Measurements from ENCODE around the gene GATA2.

GATA2 gene

DNA sequence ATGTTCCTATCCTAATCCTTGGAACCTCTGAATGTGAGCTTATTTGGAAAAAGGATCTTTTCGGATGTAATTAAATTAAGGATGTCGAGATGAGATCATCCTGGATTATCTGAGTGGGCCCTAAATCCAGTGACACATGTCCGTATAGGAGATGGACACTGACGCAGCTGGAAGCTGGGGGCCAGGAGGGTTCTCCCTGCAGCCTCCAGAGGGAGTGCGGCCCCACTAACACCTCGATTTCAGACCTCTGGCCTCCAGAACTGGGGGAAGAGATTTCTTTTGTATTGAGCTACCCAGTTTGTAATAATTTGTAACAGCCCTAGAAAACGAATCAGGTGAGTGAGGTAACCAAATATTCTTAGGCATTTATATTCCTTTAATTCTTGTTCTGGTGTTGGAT, 28.8 kb downstream of the GATA2 start:
- peaks cover 3% of the 10 kb centered on the region for H3K27me3 Mint-ChIP-seq
- H3K9me3 Mint-ChIP-seq (ENCODE audit: low read depth) = no peaks in the 10 kb centered on the region
- no peak overlapping the region for H3K27ac Mint-ChIP-seq
- no peak overlapping the region for H3K4me3 Mint-ChIP-seq
- H3K36me3 Mint-ChIP-seq = no peaks in the 10 kb centered on the region
- H3K4me1 Mint-ChIP-seq (ENCODE audit: low read depth) = peaks cover 7% of the 10 kb centered on the region

DNA sequence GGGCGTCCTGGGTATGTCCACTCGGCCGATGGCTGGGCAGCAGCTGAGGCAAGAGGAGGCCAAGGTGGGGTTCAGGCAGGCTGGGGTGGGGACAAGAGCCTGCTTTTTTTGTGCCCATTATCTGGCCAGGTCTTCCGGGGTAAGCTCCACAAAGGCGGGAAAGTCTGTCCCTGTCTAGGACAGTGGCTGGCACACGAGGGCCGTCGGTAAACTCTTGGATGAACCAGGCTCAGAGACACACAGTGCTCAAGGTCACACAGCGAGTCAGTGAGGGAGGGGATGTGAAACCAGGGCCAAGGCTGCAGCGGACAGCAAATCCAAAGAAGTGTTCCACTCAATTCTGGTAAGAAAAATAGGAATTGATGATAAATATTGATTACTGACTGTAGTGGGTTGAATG, 29.2 kb downstream of the GATA2 start:
- H3K4me1 Mint-ChIP-seq (ENCODE audit: low read depth) = peaks cover 7% of the 10 kb centered on the region
- H3K27me3 Mint-ChIP-seq = peaks cover 3% of the 10 kb centered on the region
- H3K36me3 Mint-ChIP-seq = no peaks in the 10 kb centered on the region
- no peak overlapping the region for H3K4me3 Mint-ChIP-seq
- no peaks in the 10 kb centered on the region for H3K9me3 Mint-ChIP-seq (ENCODE audit: low read depth)
- H3K27ac Mint-ChIP-seq = no peak overlapping the region

DNA sequence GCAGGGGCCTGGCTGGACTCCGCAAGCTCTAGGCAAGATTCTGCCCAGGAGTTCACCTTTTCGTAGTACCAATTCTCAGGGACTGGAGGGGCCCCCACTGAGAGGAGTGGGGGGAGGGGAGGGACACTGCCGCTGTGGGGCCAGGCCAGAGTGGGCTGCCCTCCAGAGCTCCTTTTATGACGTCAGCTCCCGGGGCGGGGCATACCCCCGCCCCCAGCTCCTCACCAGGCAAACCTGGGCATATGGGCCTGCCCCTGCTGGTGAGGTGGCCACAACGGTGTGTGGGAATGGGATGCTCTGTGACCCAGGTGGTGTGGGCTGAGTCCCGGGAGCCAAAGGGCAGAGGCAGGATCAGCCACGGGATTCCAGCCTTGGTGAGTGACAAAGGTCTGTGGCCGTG, 29.6 kb downstream of the GATA2 start:
- Mint-ChIP-seq H3K27me3 (peaks cover 3% of the 10 kb centered on the region), H3K36me3 (no peaks in the 10 kb centered on the region), H3K9me3 (ENCODE audit: low read depth) (no peaks in the 10 kb centered on the region), H3K4me3 (no peak overlapping the region), H3K27ac (no peak overlapping the region), H3K4me1 (ENCODE audit: low read depth) (peaks cover 7% of the 10 kb centered on the region)

- Mint-ChIP-seq H3K4me1 (ENCODE audit: low read depth) (peaks cover 7% of the 10 kb centered on the region), H3K27me3 (peaks cover 3% of the 10 kb centered on the region), H3K4me3 (no peak overlapping the region), H3K9me3 (ENCODE audit: low read depth) (no peaks in the 10 kb centered on the region), H3K27ac (no peak overlapping the region), H3K36me3 (no peaks in the 10 kb centered on the region)
These were observed 30.1 kb downstream of the GATA2 start for GRCh38 chr3:128462931-128463330.

- H3K27me3 Mint-ChIP-seq = peaks cover 3% of the 10 kb centered on the region
- H3K4me3 Mint-ChIP-seq = no peak overlapping the region
- no peak overlapping the region for H3K27ac Mint-ChIP-seq
- H3K36me3 Mint-ChIP-seq = no peaks in the 10 kb centered on the region
- H3K9me3 Mint-ChIP-seq (ENCODE audit: low read depth) = no peaks in the 10 kb centered on the region
- peaks cover 7% of the 10 kb centered on the region for H3K4me1 Mint-ChIP-seq (ENCODE audit: low read depth)
These were observed 30.6 kb downstream of the GATA2 start for GRCh38 chr3:128462341-128462910.

DNA sequence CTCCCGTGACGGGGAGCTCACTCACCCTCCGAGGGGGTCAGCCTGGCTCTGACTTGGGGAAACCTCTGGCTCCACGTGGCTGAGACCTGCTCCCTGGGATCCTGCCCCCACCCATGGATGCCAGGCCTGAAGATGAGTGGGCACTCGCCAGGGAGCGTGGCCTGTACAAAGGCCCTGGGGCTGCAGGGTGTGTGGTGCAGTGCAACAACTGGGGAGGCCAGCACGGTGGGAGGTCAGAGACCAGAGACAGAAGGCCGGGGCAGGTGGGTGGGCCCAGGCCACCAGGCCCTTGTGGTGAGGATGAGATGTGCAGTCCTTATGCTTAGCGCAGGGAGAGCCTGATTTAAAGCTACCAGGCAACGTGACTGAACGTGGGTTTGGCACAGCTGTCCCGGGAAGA, 31.3 kb downstream of the GATA2 start:
- H3K4me3 Mint-ChIP-seq = no peak overlapping the region
- no peaks in the 10 kb centered on the region for H3K36me3 Mint-ChIP-seq
- no peaks in the 10 kb centered on the region for H3K9me3 Mint-ChIP-seq (ENCODE audit: low read depth)
- peaks cover 1% of the 10 kb centered on the region for H3K27me3 Mint-ChIP-seq
- H3K27ac Mint-ChIP-seq = no peak overlapping the region
- peaks cover under 1% of the 10 kb centered on the region for H3K4me1 Mint-ChIP-seq (ENCODE audit: low read depth)

- H3K27me3 Mint-ChIP-seq = peaks cover 5% of the 10 kb centered on the region
- H3K36me3 Mint-ChIP-seq = no peaks in the 10 kb centered on the region
- no peak overlapping the region for H3K4me3 Mint-ChIP-seq
- H3K27ac Mint-ChIP-seq = no peak overlapping the region
- no peaks in the 10 kb centered on the region for H3K4me1 Mint-ChIP-seq (ENCODE audit: low read depth)
- no peaks in the 10 kb centered on the region for H3K9me3 Mint-ChIP-seq (ENCODE audit: low read depth)
These were observed 33.6 kb downstream of the GATA2 start for GRCh38 chr3:128459461-128459820.

GRCh38 chr3:128458746-128459460, 34.1 kb downstream of the GATA2 start:
- Mint-ChIP-seq H3K27ac (no peak overlapping the region), H3K9me3 (ENCODE audit: low read depth) (no peaks in the 10 kb centered on the region), H3K4me3 (no peak overlapping the region), H3K4me1 (ENCODE audit: low read depth) (no peaks in the 10 kb centered on the region), H3K27me3 (peaks cover 5% of the 10 kb centered on the region), H3K36me3 (no peaks in the 10 kb centered on the region)

- no peaks in the 10 kb centered on the region for H3K36me3 Mint-ChIP-seq
- no peaks in the 10 kb centered on the region for H3K9me3 Mint-ChIP-seq (ENCODE audit: low read depth)
- H3K27ac Mint-ChIP-seq = no peak overlapping the region
- H3K4me3 Mint-ChIP-seq = no peak overlapping the region
- H3K27me3 Mint-ChIP-seq = peaks cover 5% of the 10 kb centered on the region
- H3K4me1 Mint-ChIP-seq (ENCODE audit: low read depth) = no peaks in the 10 kb centered on the region
These were observed 35.1 kb downstream of the GATA2 start for GRCh38 chr3:128457937-128458336.

DNA sequence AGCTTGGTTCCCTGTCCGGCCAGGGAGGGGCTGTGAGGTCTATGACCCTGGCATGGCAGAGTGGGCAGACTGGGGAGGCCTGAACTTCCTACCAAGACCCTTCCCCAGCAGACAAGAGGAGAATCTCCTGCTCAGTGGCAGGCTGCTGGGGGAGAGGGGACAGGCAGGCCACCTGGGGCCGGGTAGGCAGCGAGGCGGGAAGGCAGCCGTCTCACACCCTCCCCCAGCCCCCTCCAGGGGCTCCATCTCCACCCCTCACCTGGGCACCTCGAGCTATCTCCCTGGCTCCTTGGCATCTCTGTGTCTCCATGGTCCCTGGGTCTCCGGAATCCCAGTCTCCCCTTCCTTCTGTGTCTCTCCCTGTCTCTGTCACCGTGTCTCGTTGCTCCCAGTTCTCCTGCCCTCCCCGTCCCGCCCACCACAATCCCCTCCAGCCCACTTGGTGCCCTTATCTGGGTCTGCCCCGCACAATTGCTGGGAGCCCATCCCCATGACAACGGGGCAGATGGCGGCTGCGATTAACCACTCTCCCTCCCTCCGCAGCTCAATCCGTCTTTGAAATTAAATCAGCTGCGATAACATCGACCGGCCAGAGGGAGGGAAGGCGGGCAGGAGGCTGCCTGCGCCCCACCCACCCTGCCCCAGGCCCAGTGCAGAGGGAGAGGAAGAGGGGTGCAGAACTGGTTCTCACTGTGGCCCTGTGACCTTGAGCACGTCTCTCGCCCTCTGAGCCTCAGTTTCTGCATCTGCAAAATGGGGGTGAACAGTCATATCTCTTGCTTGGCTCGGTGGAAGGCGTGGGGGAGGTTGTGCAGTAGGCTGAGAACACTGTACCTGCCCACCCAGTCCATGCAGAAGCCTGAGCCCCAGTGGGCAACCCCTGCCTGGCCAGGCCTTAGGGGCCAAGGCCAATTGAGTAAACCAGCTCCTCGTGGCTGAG, 36.0 kb downstream of the GATA2 start:
- Mint-ChIP-seq H3K9me3 (ENCODE audit: low read depth) (no peaks in the 10 kb centered on the region), H3K27me3 (peaks cover 5% of the 10 kb centered on the region), H3K27ac (no peak overlapping the region), H3K4me1 (ENCODE audit: low read depth) (no peaks in the 10 kb centered on the region), H3K36me3 (no peaks in the 10 kb centered on the region), H3K4me3 (no peak overlapping the region)

DNA sequence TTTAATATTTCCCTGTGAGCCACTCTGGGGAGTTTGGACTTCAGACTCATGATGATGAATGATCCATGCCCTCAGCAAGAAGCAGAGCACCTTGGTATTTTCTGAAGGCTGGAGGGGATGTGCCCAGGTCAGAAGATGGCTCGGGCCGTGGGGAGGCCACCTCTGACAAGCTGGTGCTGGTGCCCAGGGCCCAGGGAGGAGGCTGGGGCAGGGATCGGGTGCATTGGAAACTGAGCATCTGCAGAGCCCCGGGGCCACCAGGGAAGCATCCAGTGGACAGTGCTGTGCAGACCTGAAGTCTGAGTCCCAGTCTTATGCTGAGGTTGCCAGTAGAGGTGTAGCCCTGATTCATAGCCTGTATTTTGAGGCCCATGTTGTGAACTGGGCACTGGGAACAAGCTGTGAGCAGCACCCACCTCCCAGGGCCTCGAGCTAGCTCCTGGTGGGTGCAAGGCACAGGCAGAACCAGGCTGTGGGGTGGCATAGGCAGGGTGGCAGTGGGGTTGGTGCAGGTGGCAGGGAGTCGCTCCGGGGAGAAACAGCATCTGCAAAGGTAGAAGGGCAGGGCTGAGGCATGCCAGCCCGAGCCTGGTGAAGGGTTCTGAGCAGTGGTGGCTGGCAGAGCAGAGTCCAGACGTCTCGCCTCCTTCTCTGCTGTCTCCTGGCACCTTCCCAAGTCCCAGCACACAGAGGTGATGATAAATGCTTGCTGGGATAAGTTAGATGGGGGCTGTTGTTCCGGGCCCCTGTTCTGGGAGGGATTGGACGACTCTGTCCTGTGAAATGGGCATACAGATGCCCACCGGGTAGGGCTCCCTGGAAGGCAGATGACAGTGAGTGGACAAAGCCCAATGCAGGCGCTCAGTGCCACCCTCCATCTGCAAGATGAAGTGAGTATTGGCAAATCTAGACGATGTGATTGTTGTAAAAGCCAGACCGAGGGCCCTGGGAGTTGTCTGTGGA, 36.9 kb downstream of the GATA2 start:
- Mint-ChIP-seq H3K9me3 (ENCODE audit: low read depth) (no peaks in the 10 kb centered on the region), H3K4me1 (ENCODE audit: low read depth) (no peaks in the 10 kb centered on the region), H3K4me3 (no peak overlapping the region), H3K36me3 (no peaks in the 10 kb centered on the region), H3K27me3 (peaks cover 5% of the 10 kb centered on the region), H3K27ac (no peak overlapping the region)

DNA sequence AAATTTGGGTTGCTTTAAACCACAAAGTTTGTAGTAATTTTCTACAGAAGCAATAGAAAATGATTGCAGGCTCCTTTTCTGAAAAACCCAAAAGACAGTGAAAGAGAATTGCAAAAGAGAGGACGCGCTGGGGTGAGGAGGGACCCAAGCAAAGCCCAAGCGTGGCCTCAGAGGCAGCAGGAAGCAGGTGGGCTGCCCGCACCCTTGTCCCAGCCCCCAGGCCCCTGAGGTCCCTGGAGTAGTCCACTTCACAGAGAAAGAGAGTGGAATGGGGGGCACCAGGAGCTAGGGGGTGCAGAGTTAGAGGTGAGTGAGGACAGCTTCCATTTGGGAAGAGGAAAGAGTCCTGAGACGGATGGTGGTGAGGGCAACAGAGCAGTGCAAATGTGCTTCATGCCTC, 37.9 kb downstream of the GATA2 start:
- Mint-ChIP-seq H3K9me3 (ENCODE audit: low read depth) (no peaks in the 10 kb centered on the region), H3K27me3 (peaks cover 4% of the 10 kb centered on the region)

DNA sequence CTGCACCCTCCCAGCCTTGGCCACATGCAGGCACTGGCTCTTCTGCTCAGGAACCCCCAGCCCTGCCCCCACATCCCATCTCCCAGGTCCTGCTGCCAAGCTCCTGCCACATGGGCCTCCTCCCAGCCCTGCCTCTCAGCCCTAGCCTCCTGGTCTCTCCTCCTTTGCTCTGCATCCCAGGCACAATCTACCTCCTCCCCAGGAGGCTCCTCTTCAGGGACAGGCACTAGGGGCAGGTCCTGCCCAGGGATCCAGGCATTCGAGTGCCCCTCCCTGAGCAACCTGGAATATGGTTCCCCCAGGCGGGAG, 38.7 kb downstream of the GATA2 start:
- Mint-ChIP-seq H3K4me3 (no peak overlapping the region), H3K27me3 (peaks cover 4% of the 10 kb centered on the region), H3K36me3 (no peaks in the 10 kb centered on the region), H3K9me3 (ENCODE audit: low read depth) (no peaks in the 10 kb centered on the region), H3K27ac (no peak overlapping the region), H3K4me1 (ENCODE audit: low read depth) (peaks cover 2% of the 10 kb centered on the region)

More for the DNA sequence above, 37.9 kb downstream of the GATA2 start:
- no peak overlapping the region for H3K4me3 Mint-ChIP-seq
- peaks cover under 1% of the 10 kb centered on the region for H3K4me1 Mint-ChIP-seq (ENCODE audit: low read depth)
- no peaks in the 10 kb centered on the region for H3K36me3 Mint-ChIP-seq
- H3K27ac Mint-ChIP-seq = no peak overlapping the region

DNA sequence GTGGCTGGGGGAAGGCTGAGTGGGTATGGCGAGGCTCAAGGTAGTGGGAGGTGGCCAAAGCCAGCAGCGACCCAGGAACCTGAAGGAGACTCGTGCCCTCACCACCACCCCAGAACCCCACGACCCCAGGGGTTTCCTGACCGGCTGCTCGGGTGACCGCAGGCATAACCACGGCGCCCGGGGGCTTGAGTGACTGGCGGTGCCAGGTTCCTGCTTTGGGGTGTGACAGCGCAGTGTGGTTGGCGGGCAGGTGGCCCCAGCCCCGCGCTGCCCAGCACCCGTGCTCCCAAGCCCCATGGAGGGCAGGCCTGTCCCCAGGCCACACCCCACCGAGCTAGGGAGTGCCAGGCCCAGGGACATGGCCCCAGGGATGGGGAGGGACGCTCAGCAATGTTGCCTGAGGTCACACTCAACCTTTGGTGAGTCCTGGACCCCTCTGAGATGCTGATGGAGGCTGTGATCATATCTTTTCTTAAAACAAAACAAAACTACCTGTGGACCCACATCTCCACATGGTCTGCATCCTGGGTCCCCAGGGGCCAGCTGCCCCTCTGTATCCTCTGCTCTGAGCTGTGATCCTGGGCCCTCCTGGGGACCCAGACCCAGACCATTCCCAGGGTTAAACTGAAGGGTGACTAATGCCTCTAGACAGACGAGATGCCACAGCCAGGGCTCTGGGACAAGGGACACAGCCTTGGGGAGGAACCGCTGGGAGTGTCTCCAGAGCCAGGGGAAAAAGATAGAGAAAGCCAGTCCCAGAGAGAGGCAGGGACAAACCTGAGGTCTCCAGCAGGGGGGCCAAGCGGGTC, 39.3 kb downstream of the GATA2 start:
- peaks cover 4% of the 10 kb centered on the region for H3K27me3 Mint-ChIP-seq
- peaks cover 2% of the 10 kb centered on the region for H3K36me3 Mint-ChIP-seq
- peaks cover 7% of the 10 kb centered on the region for H3K4me1 Mint-ChIP-seq (ENCODE audit: low read depth)
- H3K9me3 Mint-ChIP-seq (ENCODE audit: low read depth) = peaks cover 3% of the 10 kb centered on the region
- no peak overlapping the region for H3K4me3 Mint-ChIP-seq
- no peak overlapping the region for H3K27ac Mint-ChIP-seq

Data from activated naive CD8-positive, alpha-beta T cell (primary cell).